ENCODE measurements around the gene ME3.

The ME3 gene

DNA sequence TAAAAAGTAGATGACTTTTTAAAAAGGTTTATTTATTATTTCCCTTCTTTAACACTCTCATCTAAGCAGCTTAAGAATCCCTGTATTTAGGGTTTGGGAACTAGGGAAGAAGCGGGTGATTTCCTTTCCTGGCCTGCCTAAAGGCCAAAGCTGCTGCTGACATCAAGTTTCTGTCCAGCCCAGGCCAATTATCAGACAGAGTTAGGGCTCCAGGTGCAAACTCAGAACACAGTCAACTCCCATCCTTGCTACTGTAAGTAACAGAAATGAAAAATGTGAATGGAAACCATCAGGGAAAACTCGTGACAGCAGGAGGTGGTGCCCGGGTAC is 188.8 kb downstream of the ME3 start:
- no peak for DNase-seq

DNA sequence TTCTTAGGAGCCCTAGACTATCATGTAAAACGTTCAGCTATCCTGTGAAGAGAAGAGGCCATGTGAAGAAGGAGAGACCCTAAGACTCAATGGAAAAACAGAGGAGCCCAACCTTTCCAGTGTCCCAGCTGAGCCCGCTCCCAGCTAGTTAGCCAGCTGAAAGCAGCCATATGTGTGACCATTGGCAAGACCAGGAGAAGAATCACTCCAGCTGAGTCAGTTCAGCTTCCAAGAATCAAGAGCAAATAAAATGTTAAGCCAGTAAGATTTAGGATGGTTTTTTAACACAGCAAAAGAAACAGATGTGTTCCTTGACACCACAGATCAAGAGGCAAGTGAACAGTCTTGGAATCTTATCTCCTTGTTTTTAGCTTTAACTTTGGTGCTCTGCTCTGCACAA is 189.7 kb downstream of the ME3 start:
- no peak for DNase-seq

- DNase-seq, result no peak
Measured at GRCh38 chr11:86481399-86481798, 191.0 kb downstream of the ME3 start.

GRCh38 chr11:86478348-86478747 is 194.1 kb downstream of the ME3 start:
- DNase-seq, result no peak

- DNase-seq, result no peak
Measured at GRCh38 chr11:86477495-86478155, 194.8 kb downstream of the ME3 start.

- no peak for DNase-seq
Measured at GRCh38 chr11:86476109-86476861, 196.1 kb downstream of the ME3 start.

- DNase-seq, result no peak
Measured at GRCh38 chr11:86475027-86475426, 197.4 kb downstream of the ME3 start.

DNA sequence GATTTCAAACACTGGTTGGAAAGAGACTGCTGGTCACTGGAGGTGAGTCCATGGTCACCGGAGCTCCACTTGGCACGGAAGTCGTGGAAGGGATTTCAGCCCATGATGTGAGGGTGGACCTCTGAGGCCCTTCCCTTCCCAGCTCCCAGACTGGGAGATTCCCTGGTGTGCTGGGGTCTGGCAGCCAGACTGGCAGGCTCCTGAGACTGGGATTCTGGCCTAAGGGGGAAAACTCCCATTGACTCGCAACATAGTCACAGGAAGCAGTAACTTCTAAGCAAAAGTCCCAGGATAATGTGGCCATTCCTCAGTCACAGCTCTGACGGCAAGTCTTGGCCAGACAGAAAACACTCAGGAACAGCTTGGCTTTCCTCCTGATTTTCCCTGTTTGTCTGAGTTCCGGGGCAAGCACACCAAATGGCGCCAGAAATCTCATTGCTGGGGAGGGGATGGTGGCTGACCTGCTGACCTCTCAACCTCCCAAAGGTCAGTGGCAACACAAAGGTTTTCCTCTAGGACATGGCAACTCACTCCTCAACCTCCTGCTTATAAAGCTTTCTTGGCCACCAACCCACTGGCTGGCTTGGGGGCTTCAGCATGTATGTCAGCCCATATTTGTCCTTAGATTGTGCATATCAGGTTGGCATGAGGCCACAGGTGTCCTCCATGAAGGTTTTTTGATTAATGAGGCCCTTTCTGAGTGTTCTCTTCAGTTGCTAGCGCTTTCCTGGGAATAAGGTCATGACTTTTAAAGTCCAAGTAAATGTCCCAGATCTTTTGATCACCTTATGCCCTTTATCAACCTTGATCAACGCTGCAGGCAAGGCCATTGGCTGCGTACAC is 198.2 kb downstream of the ME3 start:
- DNase-seq, result no peak

- no peak for DNase-seq
Measured at GRCh38 chr11:86469491-86470388, 202.7 kb downstream of the ME3 start.

- DNase-seq, result no peak
Measured at GRCh38 chr11:86468169-86468568, 204.2 kb downstream of the ME3 start.

DNA sequence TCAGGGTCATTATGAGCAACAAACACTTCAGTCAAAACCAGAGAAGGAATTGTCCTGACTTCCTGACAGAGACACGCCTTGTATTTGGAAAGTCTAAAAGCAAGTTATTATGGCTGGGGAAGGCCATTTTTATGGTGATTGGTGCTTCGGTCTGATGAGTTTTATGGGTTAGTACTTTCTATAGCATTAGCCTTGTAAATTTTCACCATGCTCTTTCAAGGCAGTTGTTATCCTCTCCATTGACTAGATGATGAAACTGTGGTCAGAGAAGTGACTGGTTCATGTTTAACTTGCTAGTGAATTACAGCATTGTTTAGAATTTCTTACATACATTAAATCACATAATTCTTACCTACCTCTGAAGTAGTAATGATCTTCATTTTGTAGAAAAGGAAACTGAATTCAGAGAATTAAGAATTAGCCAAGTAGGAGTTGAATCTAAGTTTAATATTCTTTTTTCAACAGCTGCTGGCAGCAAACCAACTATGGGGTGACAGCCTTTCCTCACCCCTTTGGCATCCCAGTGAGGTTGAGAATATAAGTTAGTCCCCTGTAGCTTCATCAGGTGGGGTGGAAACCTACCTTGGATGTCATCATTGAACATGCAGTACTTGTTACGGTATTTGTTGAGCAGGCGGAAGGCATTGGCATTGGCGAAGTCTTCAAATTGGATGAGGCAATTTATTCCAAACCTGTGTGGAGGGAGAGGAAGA is 207.8 kb downstream of the ME3 start:
- peak; percentile 12 for DNase-seq

DNA sequence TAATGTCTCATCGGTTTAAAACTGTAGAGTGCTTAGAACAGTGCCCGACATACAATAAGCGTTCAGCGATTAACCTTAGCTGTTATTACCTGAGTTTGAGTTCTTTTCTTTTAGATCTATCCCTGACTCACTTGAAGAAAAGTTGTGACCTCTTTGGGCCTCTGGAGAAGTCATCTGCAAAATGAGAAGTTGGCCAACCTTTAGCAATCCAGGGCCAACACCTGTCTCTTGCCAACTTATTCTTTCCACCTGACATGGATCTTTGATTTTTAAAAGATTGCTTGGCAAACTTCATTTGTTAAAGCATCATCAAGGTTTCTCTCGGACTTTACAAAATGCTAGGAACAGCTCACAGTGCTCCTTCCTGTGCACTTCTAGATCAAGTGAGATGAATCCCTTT is 208.5 kb downstream of the ME3 start:
- DNase-seq, result no peak

DNA sequence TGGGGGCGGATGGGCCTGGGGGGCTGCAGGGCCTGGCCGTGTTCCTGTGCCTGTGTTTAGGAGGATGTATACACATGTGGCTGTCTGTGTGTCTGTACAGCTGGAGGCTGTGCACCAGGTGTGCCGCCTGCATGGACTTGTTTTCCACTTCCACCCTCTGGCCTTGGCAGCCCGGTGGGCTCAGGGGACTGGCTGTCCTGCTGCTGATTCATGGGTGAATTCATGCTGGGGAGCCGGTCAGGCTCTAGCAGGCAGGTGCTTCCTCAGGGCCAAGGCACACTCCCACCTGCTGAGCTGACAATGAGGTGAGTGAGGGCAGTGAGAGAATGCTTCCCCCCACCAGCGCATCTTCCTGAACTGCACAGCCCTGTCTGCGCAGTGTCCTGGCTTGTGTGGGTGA is 209.3 kb downstream of the ME3 start:
- no peak for DNase-seq

GRCh38 chr11:86461892-86462291 is 210.5 kb downstream of the ME3 start:
- no peak for DNase-seq

- DNase-seq, result no peak
Measured at GRCh38 chr11:86460461-86461385, 211.7 kb downstream of the ME3 start.

DNA sequence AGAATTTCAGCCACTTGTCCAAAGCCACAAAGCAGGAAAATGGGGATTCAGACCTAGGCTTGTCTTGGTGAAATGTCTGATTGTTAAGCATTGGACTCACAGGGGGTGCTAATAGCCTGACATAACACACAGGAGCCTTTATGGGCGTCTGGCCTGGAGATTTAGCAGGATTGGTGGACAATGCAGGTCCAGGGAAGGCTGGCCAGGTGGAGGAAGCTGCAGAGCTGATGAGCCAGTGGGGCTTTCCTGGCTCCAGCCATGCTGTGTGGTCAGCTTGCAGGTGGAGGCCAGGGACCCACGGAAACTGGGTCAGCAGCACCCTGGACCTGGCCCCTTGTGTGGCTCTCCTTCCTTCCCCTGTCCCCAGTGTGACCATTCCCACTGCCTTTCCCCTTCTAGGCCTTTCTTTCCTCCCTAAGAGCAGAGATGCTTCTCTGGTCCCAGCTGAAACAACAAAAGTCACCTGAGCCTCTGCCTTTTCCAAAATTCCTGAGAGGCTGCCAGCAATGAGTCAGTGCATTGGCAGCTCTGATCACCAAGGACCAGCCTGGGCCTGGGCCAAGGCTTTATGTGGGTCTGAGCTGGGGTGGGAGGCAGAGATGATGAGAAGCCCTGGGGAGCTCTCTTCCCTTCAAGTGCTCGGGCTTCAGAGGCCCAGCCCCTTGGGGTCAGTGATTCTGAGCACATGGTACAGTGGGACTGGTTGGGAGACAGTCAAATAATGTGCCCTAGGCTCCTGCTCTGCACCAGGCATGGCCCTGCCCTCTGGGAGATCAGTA is 212.5 kb downstream of the ME3 start:
- no peak for DNase-seq

DNA sequence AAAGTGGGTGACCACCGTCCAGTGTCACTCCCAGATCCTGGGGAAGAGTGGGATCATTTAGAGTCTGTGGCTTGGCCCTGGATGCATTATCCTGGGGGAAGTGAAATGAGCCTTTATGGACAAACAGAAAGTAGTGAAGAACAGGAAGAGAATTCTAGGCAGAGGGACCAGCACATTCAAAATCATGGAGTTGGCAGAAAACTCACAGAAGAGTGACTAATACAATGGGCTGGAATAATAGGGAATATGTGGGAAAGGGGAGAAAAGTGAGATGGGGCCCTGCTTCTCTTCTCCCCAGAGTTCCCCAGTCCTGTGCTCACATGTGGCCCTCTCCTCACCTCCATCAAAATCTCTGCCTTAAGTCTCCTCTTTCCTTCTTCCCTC is 213.4 kb downstream of the ME3 start:
- DNase-seq, result no peak

DNA sequence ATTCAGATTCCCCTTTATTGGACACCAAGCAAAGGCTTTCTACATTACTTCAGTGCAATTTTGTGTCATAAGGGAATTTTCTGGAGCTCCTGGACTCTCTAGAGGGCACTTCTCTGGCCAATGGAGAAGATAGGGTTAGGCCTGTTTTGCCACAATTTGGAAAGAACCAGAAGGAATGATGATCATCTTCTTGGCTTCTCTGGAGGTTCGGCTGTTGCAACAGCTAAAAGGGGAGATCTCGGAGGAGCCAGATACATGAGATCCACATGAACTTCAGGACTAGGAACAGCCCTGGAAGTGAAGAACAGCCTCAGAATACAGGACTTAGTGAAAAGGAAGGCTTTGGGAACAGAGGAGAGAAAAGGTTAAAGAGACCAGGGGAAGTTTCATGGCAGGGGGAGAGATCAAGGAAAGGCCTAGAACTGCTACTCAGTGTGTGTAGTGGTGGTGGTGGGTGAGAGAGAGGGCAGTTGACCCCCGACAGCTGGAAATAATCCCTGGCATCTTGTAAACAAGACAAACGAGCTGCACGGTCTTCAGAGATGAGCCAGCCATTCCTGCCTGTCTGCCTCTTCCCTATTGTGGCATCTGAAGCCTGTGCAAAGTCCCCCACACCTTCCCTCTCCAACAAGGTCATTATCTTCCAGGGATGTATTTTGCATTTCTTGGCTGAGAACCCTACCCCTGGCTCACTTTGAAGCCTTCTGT is 214.0 kb downstream of the ME3 start:
- no peak for DNase-seq

- DNase-seq, result peak; percentile 56
Measured at GRCh38 chr11:86456075-86456939, 216.1 kb downstream of the ME3 start.

Data from DMS153 (cell line).